ENCODE data around the gene DYNC2H1.

Gene DYNC2H1

GRCh38 chr11:103397369-103397768, 288.1 kb downstream of the DYNC2H1 start:
- H3K9me3 ChIP-seq (ENCODE audit: control insufficient read depth, insufficient read depth, low read length), result no peaks in the 10 kb centered on the region; the same call in 1 of the 2 replicates

GRCh38 chr11:103398829-103399228, 289.6 kb downstream of the DYNC2H1 start:
- H3K36me3 ChIP-seq (ENCODE audit: insufficient read depth, low read length), result no peaks in the 10 kb centered on the region
- no peak overlapping the region for H3K9ac ChIP-seq (ENCODE audit: low read depth, low read length)
- no peaks in the 10 kb centered on the region for H3K9me3 ChIP-seq (ENCODE audit: control insufficient read depth, insufficient read depth, low read length)
- peaks cover 5% of the 10 kb centered on the region for H3K4me1 ChIP-seq (ENCODE audit: insufficient read depth, low read length)

More at GRCh38 chr11:103397369-103397768, 288.1 kb downstream of the DYNC2H1 start:
- peaks cover 5% of the 10 kb centered on the region for H3K4me1 ChIP-seq (ENCODE audit: insufficient read depth, low read length)
- no peak overlapping the region for H3K9ac ChIP-seq (ENCODE audit: low read depth, low read length)
- no peaks in the 10 kb centered on the region for H3K36me3 ChIP-seq (ENCODE audit: insufficient read depth, low read length)

- H3K9ac ChIP-seq (ENCODE audit: low read depth, low read length), result no peak overlapping the region
- H3K4me1 ChIP-seq (ENCODE audit: insufficient read depth, low read length), result no peaks in the 10 kb centered on the region
- no peaks in the 10 kb centered on the region for H3K9me3 ChIP-seq (ENCODE audit: control insufficient read depth, insufficient read depth, low read length)
- no peaks in the 10 kb centered on the region for H3K36me3 ChIP-seq (ENCODE audit: insufficient read depth, low read length)
Observed at GRCh38 chr11:103406357-103406756, 297.1 kb downstream of the DYNC2H1 start.

- Histone ChIP-seq H3K4me1 (ENCODE audit: insufficient read depth, low read length) (no peaks in the 10 kb centered on the region), H3K36me3 (ENCODE audit: insufficient read depth, low read length) (no peaks in the 10 kb centered on the region), H3K9ac (ENCODE audit: low read depth, low read length) (no peak overlapping the region), H3K9me3 (ENCODE audit: control insufficient read depth, insufficient read depth, low read length) (no peaks in the 10 kb centered on the region)
Observed at GRCh38 chr11:103407641-103408040, 298.4 kb downstream of the DYNC2H1 start.

- H3K4me1 ChIP-seq (ENCODE audit: insufficient read depth, low read length), result no peaks in the 10 kb centered on the region
- H3K36me3 ChIP-seq (ENCODE audit: insufficient read depth, low read length), result no peaks in the 10 kb centered on the region
- no peak overlapping the region for H3K9ac ChIP-seq (ENCODE audit: low read depth, low read length)
- H3K9me3 ChIP-seq (ENCODE audit: control insufficient read depth, insufficient read depth, low read length), result no peaks in the 10 kb centered on the region
Observed at GRCh38 chr11:103413266-103413888, 304.2 kb downstream of the DYNC2H1 start.

GRCh38 chr11:103418014-103418413, 308.8 kb downstream of the DYNC2H1 start:
- no peak overlapping the region for H3K9ac ChIP-seq (ENCODE audit: low read depth, low read length)
- H3K36me3 ChIP-seq (ENCODE audit: insufficient read depth, low read length), result no peaks in the 10 kb centered on the region
- no peaks in the 10 kb centered on the region for H3K4me1 ChIP-seq (ENCODE audit: insufficient read depth, low read length)
- H3K9me3 ChIP-seq (ENCODE audit: control insufficient read depth, insufficient read depth, low read length), result no peaks in the 10 kb centered on the region

- no peaks in the 10 kb centered on the region for H3K4me1 ChIP-seq (ENCODE audit: insufficient read depth, low read length)
- H3K9me3 ChIP-seq (ENCODE audit: control insufficient read depth, insufficient read depth, low read length), result no peaks in the 10 kb centered on the region
- H3K9ac ChIP-seq (ENCODE audit: low read depth, low read length), result no peak overlapping the region
- H3K36me3 ChIP-seq (ENCODE audit: insufficient read depth, low read length), result no peaks in the 10 kb centered on the region
Observed at GRCh38 chr11:103420593-103420992, 311.4 kb downstream of the DYNC2H1 start.

- H3K9ac ChIP-seq (ENCODE audit: low read depth, low read length), result no peak overlapping the region
- no peaks in the 10 kb centered on the region for H3K36me3 ChIP-seq (ENCODE audit: insufficient read depth, low read length)
- no peaks in the 10 kb centered on the region for H3K9me3 ChIP-seq (ENCODE audit: control insufficient read depth, insufficient read depth, low read length)
- H3K4me1 ChIP-seq (ENCODE audit: insufficient read depth, low read length), result peaks cover 7% of the 10 kb centered on the region
Observed at GRCh38 chr11:103433386-103434072, 324.3 kb downstream of the DYNC2H1 start.

- Histone ChIP-seq H3K36me3 (ENCODE audit: insufficient read depth, low read length) (no peaks in the 10 kb centered on the region), H3K9ac (ENCODE audit: low read depth, low read length) (no peak overlapping the region), H3K9me3 (ENCODE audit: control insufficient read depth, insufficient read depth, low read length) (no peaks in the 10 kb centered on the region), H3K4me1 (ENCODE audit: insufficient read depth, low read length) (peaks cover 7% of the 10 kb centered on the region)
Observed at GRCh38 chr11:103434073-103434411, 324.8 kb downstream of the DYNC2H1 start.

- H3K4me1 ChIP-seq (ENCODE audit: insufficient read depth, low read length), result peaks cover 7% of the 10 kb centered on the region
- H3K9ac ChIP-seq (ENCODE audit: low read depth, low read length), result no peak overlapping the region
- H3K9me3 ChIP-seq (ENCODE audit: control insufficient read depth, insufficient read depth, low read length), result no peaks in the 10 kb centered on the region
- H3K36me3 ChIP-seq (ENCODE audit: insufficient read depth, low read length), result no peaks in the 10 kb centered on the region
Observed at GRCh38 chr11:103436131-103436770, 327.0 kb downstream of the DYNC2H1 start.

GRCh38 chr11:103441021-103441420, 331.8 kb downstream of the DYNC2H1 start:
- Histone ChIP-seq H3K9ac (ENCODE audit: low read depth, low read length) (no peak overlapping the region), H3K36me3 (ENCODE audit: insufficient read depth, low read length) (no peaks in the 10 kb centered on the region), H3K4me1 (ENCODE audit: insufficient read depth, low read length) (no peaks in the 10 kb centered on the region), H3K9me3 (ENCODE audit: control insufficient read depth, insufficient read depth, low read length) (no peaks in the 10 kb centered on the region)

GRCh38 chr11:103448966-103449365, 339.7 kb downstream of the DYNC2H1 start:
- no peak overlapping the region for H3K9ac ChIP-seq (ENCODE audit: low read depth, low read length)
- no peaks in the 10 kb centered on the region for H3K36me3 ChIP-seq (ENCODE audit: insufficient read depth, low read length)
- no peaks in the 10 kb centered on the region for H3K9me3 ChIP-seq (ENCODE audit: control insufficient read depth, insufficient read depth, low read length)
- H3K4me1 ChIP-seq (ENCODE audit: insufficient read depth, low read length), result no peaks in the 10 kb centered on the region; the same call in 1 of the 2 replicates

- no peaks in the 10 kb centered on the region for H3K9me3 ChIP-seq (ENCODE audit: control insufficient read depth, insufficient read depth, low read length)
- H3K9ac ChIP-seq (ENCODE audit: low read depth, low read length), result no peak overlapping the region
- H3K4me1 ChIP-seq (ENCODE audit: insufficient read depth, low read length), result no peaks in the 10 kb centered on the region; the same call in 1 of the 2 replicates
- no peaks in the 10 kb centered on the region for H3K36me3 ChIP-seq (ENCODE audit: insufficient read depth, low read length)
Observed at GRCh38 chr11:103450241-103450640, 341.0 kb downstream of the DYNC2H1 start.

GRCh38 chr11:103453126-103453525, 343.9 kb downstream of the DYNC2H1 start:
- Histone ChIP-seq H3K9ac (ENCODE audit: low read depth, low read length) (no peak overlapping the region), H3K36me3 (ENCODE audit: insufficient read depth, low read length) (no peaks in the 10 kb centered on the region), H3K9me3 (ENCODE audit: control insufficient read depth, insufficient read depth, low read length) (no peaks in the 10 kb centered on the region), H3K4me1 (ENCODE audit: insufficient read depth, low read length) (no peaks in the 10 kb centered on the region; the same call in 1 of the 2 replicates)

All from ES-I3 (cell line).